Right lung (tissue), 5 donors: ENCODE measurements around the gene GLIPR1L1. TPM values are rescaled to one million over a fixed set of nuclear protein-coding genes. Genes with fewer than 3 reads are reported as not detected.

Source experiments
- DNase-seq, 2 donors: peaks; one replicate each; pipeline ENCODE4 v3.0.0-alpha.2; 2013
- polyA plus RNA-seq, 5 donors: library from polyadenylated mRNA; unstranded; fragments of 120-200 nt; gene quantifications; one replicate each; pipeline versions ENCODE4 v1.2.1 to v1.2.3, GENCODE V29; 2013; ENCODE audit warnings: inconsistent platforms in 1 of 5, low replicate concordance in 1 of 5; ENCODE audit not compliant: insufficient read length in 5 of 5, insufficient read depth in 1 of 5

The GLIPR1L1 gene
- polyA plus RNA-seq, 5 donors = 0.34 to 0.76 (median 0.54) TPM

- no peak for DNase-seq
Observed at GRCh38 chr12:75349946-75350345, 15.5 kb downstream of the GLIPR1L1 start.

- DNase-seq = no peak
Observed at GRCh38 chr12:75350413-75350812, 15.9 kb downstream of the GLIPR1L1 start.

GRCh38 chr12:75354011-75354410 is 19.5 kb downstream of the GLIPR1L1 start:
- no peak for DNase-seq

GRCh38 chr12:75360920-75361319 is 26.4 kb downstream of the GLIPR1L1 start:
- no peak for DNase-seq

- no peak for DNase-seq
Observed at GRCh38 chr12:75361408-75361807, 26.9 kb downstream of the GLIPR1L1 start.

GRCh38 chr12:75364919-75365318 is 30.4 kb downstream of the GLIPR1L1 start:
- DNase-seq = no peak

- DNase-seq = no peak
Observed at GRCh38 chr12:75366629-75367028, 32.2 kb downstream of the GLIPR1L1 start.

GRCh38 chr12:75374971-75375370 is 40.5 kb downstream of the GLIPR1L1 start:
- no peak for DNase-seq

- no peak for DNase-seq
Observed at GRCh38 chr12:75378354-75378753, 43.9 kb downstream of the GLIPR1L1 start.

- DNase-seq = no peak
Observed at GRCh38 chr12:75389061-75389460, 54.6 kb downstream of the GLIPR1L1 start.

- no peak for DNase-seq
Observed at GRCh38 chr12:75389706-75390105, 55.2 kb downstream of the GLIPR1L1 start.

GRCh38 chr12:75390156-75390898 is 55.9 kb downstream of the GLIPR1L1 start:
- DNase-seq = no peak

- peak; percentile 93 to 94 for DNase-seq
Observed at GRCh38 chr12:75390899-75391538, 56.5 kb downstream of the GLIPR1L1 start, which contains the start of gene GLIPR1L2. Gene GLIPR1L2 (plus strand): TSS chr12:75391089. CDS start chr12:75391117, 28 bp downstream.

GRCh38 chr12:75404231-75404630 is 69.8 kb downstream of the GLIPR1L1 start:
- no peak for DNase-seq

GRCh38 chr12:75407683-75408082 is 73.2 kb downstream of the GLIPR1L1 start:
- DNase-seq = no peak

GRCh38 chr12:75409830-75410229 is 75.4 kb downstream of the GLIPR1L1 start:
- DNase-seq = no peak

- no peak for DNase-seq
Observed at GRCh38 chr12:75414671-75415070, 80.2 kb downstream of the GLIPR1L1 start.

GRCh38 chr12:75419841-75420240 is 85.4 kb downstream of the GLIPR1L1 start:
- DNase-seq = no peak

Other genes starting within 250 kb of the GLIPR1L1 start
- gene KCNC2, start 124.8 kb upstream of the GLIPR1L1 start, polyA plus RNA-seq = under 1 TPM; 0.13 to 0.31 (median 0.20) TPM
- 10 to 100 TPM in 1 of 5 donors, 1 to 10 TPM in 4; 4.2 to 10.1 (median 8.2) TPM for gene CAPS2, start 4.3 kb upstream of the GLIPR1L1 start, polyA plus RNA-seq
- gene GLIPR1L2, start 56.4 kb downstream of the GLIPR1L1 start, polyA plus RNA-seq = 1 to 10 TPM in 4 of 5 donors, under 1 TPM in 1; 0.63 to 3.6 (median 2.2) TPM
- 10 to 100 TPM; 10.9 to 16.5 (median 15.5) TPM for gene GLIPR1, start 146.1 kb downstream of the GLIPR1L1 start, polyA plus RNA-seq
- 100 to 1,000 TPM in 2 of 5 donors, 10 to 100 TPM in 3; 60.1 to 108 (median 95.3) TPM for gene KRR1, start 176.9 kb downstream of the GLIPR1L1 start, polyA plus RNA-seq